GM18507 (cell line): Measurements from ENCODE around the gene ZBTB16.

Experiments
- DNase-seq: peaks from one replicate; pipeline ENCODE4 v3.0.0; 2011; ENCODE audit warnings: low read depth; ENCODE audit not compliant: insufficient read length; ENCODE audit errors: extremely low spot score
- FAIRE-seq: peaks from 2 replicates; lab custom pipeline; 2011; peaks lifted over from hg19 to GRCh38; lab: Jason Lieb, UNC

Gene ZBTB16

GRCh38 chr11:114061048-114061680 is 1.7 kb downstream of the ZBTB16 start:
- no peak for FAIRE-seq
- no peak for DNase-seq

DNA sequence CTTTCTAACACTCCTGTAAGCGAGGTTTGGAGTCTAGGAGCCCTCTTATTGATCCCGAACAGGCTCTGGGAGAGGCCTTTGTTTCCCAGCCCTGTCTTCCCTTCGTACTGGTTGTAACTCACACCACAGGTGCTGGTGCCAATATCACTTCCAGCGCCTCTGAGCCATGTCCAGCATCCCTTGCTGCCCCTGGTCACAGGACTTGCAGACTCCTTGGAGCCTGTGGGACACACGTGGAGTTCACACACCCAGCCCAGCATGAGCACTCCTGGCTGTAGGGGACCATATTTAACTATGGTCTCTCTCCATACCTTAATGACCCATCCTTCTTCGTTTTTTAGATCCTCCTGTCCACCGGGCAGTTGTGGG is 2.2 kb downstream of the ZBTB16 start:
- no peak for FAIRE-seq
- DNase-seq = no peak

DNA sequence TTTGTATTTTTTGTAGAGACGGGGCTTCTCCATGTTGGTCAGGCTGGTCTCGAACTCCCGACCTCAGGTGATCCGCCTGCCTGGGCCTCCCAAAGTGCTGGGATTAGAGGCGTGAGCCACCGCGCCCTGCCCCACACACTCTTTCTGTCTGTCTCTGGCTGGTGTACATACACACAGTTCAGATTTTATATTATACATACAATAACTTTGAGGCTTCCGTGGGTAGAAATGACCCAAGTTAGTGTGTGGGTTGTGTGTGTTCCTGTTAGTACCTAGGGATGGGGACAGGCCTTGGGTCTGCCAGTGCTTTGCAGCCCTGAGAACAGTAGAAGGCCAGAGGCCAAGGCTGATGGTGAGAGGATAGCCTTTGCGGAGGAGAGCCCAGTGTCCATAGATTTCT is 2.8 kb downstream of the ZBTB16 start:
- DNase-seq = no peak
- FAIRE-seq = no peak

- FAIRE-seq = no peak
- DNase-seq = no peak
These were observed 3.8 kb downstream of the ZBTB16 start for GRCh38 chr11:114063149-114063828.

- FAIRE-seq = no peak
- no peak for DNase-seq
These were observed 4.3 kb downstream of the ZBTB16 start for GRCh38 chr11:114063829-114064201.

DNA sequence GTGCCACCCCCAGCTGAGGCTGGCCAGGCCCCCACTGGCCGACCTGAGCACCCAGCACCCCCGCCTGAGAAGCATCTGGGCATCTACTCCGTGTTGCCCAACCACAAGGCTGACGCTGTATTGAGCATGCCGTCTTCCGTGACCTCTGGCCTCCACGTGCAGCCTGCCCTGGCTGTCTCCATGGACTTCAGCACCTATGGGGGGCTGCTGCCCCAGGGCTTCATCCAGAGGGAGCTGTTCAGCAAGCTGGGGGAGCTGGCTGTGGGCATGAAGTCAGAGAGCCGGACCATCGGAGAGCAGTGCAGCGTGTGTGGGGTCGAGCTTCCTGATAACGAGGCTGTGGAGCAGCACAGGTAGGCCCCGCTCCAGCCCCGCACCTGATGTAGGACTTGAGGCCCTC is 4.7 kb downstream of the ZBTB16 start:
- FAIRE-seq = no peak

DNA sequence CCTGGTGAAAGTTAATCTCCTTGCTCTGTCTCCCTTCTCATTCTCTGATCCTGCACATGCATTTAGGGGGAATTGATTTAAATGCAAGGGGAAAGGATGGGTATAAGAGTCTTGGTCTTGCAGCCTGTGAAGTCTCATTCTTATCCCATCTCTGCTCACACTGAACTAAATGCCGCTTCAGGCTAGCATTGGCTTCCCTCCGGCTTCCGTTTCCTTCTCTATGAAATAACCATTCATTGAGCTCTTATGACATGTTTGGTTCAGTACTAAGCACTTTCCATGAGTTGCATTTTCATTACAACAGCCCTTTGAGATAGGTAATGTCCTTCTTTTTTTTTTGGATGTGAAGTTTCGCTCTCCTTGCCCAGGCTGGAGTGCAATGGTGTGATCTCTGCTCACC is 5.6 kb downstream of the ZBTB16 start:
- FAIRE-seq (no peak), DNase-seq (no peak)

More for the DNA sequence above, 4.7 kb downstream of the ZBTB16 start:
- DNase-seq = no peak

DNA sequence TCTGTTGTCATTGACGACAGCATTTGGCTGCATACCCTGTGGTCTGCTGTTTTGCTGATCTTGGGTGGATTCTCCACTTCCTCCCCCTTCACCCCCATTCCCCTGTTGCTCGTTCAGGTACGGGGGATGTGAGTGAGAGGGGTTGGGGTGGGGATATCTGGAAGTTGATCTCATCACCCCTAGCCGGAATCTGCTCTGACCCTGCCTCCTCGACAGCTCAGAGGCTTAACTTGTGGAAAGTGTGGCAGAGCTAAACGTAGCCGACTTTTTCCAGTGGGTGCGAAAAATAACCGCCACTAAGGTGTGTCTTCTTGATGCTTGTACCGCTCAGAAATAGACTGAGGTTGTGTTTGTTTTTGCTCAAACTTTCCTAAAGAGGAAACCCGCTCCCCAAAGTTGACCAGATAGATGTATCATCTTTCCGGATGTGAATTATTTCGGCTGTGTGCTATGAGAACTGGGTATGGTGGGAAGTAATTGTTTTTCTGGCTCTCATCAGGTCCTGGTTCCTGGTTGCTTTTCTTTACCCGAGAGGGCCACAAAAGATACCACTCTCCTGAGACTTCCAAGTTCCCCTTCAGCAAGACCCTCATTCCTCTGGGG is 6.6 kb downstream of the ZBTB16 start:
- FAIRE-seq = no peak

DNA sequence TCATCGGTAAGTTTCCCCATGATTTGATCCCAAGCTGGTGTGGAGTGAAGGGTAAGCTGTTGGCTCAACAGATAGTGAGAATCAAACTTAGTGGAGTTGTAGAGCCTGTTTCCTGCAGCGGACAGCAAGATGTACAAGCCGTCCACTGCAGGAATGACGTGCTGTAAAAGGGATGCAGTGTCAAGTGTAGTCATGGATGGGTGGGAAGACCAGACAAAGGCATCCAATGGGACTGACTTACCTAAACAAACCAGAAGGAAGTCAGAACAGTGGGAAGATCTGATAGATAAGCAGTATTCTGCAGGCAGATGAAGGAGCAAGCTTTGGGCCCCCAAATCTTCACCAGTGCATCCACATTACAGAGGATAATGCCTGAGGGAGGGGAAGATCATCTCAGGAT is 8.8 kb downstream of the ZBTB16 start:
- FAIRE-seq (no peak), DNase-seq (no peak)

More for the DNA sequence above, 6.6 kb downstream of the ZBTB16 start:
- DNase-seq = no peak

DNA sequence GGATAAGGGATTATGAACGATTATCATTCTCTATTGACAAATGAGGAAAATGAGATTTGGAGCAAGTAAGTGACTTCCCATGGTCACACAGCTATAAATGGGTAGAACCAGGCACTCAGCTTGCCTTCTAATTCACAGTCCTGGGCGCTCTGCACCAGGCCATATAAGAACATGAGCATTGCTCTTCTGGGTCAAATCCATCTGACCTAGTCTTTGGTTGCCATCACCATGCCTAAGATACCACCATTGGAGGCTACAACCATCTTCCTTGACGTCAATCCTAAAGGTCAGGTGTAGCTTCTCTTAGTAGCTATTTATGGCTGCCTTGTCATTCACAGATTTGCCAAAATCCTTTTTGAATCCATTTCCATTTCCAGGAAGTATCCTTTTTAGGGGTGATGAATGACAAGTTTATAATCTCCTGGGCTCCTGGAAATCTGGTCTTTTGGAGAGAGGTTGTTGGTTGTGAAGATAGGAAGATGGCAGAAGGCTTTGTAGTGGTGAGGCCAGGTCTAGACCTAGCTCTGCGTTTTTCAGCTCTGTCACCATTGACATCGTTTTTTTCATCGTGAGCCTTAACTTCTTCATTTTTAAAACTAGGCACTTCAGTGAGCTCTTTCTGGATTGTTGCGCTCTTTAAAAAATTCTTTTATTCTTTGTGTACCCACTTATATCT is 11.1 kb downstream of the ZBTB16 start:
- DNase-seq (no peak), FAIRE-seq (no peak)

DNA sequence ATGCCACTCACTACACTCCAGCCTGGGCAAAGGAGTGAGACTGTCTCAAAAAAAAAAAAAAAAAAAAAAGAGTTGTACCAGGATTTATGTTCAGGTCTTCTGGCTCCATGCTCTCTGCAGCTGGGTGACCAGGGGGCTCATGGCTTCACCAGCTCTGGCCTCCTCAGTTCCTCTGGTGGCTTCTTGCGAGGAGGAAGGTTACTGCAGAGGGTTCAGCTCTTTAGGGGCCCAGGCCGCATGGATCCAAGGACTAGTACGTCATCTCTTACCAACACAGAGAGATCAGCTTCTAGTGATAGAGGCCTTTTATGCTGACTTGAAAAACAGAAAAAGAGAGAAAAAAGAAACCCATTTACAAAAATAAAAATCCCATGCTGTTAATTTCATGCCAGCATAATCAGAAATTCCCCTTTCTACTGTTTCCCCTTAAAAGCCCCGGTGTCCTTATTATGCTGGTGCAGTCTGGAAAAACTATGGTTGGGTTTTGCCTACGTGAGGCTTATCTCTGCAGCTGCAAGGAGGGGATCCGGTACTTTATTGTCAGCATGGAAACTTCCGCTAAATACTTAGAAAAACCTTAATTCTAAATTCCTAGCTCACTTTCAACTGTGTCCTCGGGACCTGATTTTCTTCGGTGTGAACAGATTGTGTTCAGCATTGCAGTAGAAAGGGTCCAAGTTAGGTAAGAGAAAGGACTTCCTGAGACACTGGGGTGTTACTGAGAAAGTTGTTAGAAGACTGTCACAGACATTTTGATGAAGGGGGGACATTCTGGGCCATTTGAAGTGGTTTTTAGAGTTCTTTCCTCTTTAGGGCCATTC is 13.7 kb downstream of the ZBTB16 start:
- FAIRE-seq = no peak

DNA sequence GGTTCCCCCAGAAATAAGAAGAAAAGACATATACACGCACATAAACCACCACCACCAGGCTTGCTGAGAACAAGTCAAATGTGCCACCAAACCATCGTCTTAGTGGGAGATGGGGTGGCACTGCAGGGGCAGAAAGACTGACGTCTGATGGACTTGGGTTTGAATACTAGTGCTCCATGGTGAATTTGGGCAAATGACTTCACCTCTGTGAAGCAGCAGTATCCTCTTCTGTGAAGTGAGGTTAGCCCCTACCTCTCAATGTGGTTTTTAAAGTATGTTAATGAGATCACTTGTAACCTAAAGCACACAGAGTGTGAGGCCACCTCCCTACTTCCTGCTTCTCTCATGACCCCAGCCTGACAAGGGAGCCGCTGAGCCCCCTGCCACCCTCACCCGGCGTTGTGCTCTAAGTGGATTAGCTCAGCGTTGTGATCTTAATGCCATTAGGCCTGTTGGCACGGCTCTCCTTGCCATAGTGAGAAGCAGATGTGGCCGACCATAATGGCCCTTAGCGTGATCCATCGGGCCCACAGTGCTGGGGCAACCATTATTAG is 14.4 kb downstream of the ZBTB16 start:
- no peak for DNase-seq
- FAIRE-seq = no peak

More for the DNA sequence above, 13.7 kb downstream of the ZBTB16 start:
- no peak for DNase-seq

DNA sequence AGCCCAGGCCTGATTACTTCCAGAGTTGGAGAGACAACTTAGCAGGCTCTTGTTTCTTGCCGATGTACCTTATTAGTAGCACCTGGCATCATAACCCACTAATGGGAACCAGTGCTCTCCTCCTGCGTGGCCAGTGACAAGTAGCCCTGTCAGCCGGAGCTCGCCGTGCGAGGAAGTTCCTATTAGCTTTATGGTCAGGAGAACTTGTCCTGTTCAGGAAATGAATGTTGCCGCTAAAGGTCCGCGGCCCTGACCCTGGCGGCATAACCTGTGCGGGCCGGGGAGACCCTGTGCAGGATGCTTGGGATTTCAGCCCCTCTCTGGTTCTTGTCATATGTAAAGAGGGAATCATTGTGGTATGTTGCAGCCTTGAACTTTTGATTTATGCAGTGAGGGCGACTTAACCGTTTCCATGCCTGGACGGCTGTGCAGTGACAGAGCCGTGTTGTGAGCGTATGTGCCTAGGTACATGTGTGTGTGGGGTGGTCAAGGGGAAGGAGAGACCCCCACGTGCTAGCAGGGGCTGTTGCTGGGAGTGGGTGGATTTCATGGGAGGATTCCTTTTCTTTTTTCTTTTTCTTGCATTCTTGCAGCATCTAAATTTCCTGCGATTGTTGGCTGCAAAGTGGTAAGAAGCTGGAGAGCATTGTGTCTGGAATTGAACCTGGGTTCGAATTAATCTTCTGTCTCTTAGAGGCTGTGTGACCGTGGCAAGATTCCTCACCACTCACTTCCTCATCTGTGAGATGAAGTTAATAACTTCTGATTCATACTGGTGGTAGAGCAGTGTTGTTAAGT is 15.2 kb downstream of the ZBTB16 start:
- FAIRE-seq = no peak
- DNase-seq = no peak

- no peak for DNase-seq
- no peak for FAIRE-seq
These were observed 15.8 kb downstream of the ZBTB16 start for GRCh38 chr11:114075344-114075610.

- no peak for FAIRE-seq
- no peak for DNase-seq
These were observed 16.5 kb downstream of the ZBTB16 start for GRCh38 chr11:114075891-114076441.

- no peak for DNase-seq
- FAIRE-seq = no peak
These were observed 17.4 kb downstream of the ZBTB16 start for GRCh38 chr11:114076921-114077331.

DNA sequence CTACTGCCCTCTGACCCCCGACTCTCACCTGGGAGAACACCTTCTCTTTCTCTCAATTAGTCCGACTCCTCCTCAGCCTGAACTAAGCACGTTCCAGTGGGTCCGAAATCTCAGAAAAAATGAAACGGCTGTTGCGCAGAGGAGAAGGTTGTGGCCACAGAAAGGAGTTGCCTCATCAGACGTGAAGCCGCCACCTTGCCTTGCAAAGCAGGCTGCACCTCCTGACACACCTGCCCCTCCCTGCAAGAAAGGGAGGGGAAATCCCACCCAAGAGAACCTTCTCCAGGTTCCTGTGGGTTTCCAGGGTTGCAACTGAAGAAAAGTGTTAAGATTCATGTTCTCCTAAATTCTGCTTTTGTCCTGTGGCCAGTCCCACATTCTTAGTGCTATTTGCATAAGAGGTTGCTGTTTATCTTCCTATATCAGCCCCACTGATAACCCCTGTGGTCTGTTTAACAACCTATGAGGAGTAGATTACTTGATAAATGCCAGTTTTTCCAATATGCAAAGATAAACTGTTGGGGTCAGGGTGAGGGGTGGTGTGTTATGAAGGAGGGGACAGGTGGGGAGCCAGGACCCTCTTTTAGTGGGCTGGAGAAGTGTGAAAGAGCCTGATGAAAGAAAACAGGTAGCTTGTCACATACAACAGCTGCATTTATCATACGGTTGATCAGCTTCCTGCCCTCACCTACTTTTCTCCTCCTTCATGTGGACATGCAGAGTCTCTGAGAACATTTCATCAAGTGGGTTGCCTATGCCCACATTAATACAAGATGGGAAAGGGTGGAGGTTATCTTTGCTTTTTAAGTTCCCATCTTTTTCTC is 18.2 kb downstream of the ZBTB16 start:
- FAIRE-seq (no peak), DNase-seq (no peak)

GRCh38 chr11:114078423-114078822 is 18.9 kb downstream of the ZBTB16 start:
- no peak for DNase-seq
- FAIRE-seq = no peak
